Prostate gland (tissue), 2 donors: ENCODE results near the gene SPATA16. TPM values are rescaled to one million over a fixed set of nuclear protein-coding genes. Genes with fewer than 3 reads are reported as not detected.
"Not testable (repeated sequence)": the region's sequence is repeated elsewhere in the genome, so short reads cannot be mapped to it uniquely, and the experiment has no call there.

Source experiments
- DNase-seq: peaks from one replicate; pipeline ENCODE4 v3.0.0-alpha.2; 2019; ENCODE audit warnings: low spot score
- H3K27ac ChIP-seq, 2 donors: fragments of 200-600 bp; sonication (generic); 2 replicates each; pipeline ENCODE4 v1.5.1; 2017 to 2019
- H3K27me3 ChIP-seq: fragments of 200-600 bp; sonication (generic); replicated peaks from 2 replicates; pipeline ENCODE4 v1.5.1; 2019; ENCODE audit not compliant: insufficient read depth
- H3K36me3 ChIP-seq, 2 donors: fragments of 200-600 bp; sonication (generic); 1 replicate in 1 of 2; 2 replicates in 1 of 2; pipeline versions ENCODE4 v1.5.1 to v1.8.1; 2017 to 2019
- H3K4me1 ChIP-seq: fragments of 200-600 bp; sonication (generic); replicated peaks from 2 replicates; pipeline ENCODE4 v1.5.1; 2019
- H3K4me3 ChIP-seq, 2 donors: fragments of 200-600 bp; sonication (generic); 2 replicates each; pipeline ENCODE4 v1.5.1; 2017 to 2019
- H3K9me3 ChIP-seq: fragments of 200-600 bp; sonication (generic); 2 replicates; pipeline ENCODE4 v1.5.1; 2017
- POLR2A ChIP-seq: fragments of 450-650 bp; IDR thresholded peaks from one replicate; pipeline ENCODE4 v1.6.1; 2016; ENCODE audit warnings: antibody characterized with exemption, mild to moderate bottlenecking
- POLR2AphosphoS5 ChIP-seq: sonication (generic); formaldehyde crosslinking; IDR thresholded peaks from one replicate; pipeline ENCODE4 v1.6.1; 2017; ENCODE audit warnings: antibody characterized with exemption
- WGBS: methylation state at CpG from one replicate; pipeline ENCODE4 v1.1.5; 2018; 5-methylcytosine and 5-hydroxymethylcytosine counted together
- intact Hi-C: fragments of 100-400 bp; cut with DNase I; formaldehyde crosslinking; loops from one replicate; pipeline ENCODE4 v1.14.2; 2022
- total RNA-seq, 2 donors: library from RNA; depleted of rRNA; stranded (reverse); fragments of >200 nt; gene quantifications; one replicate each; pipeline ENCODE4 v1.1.0, GENCODE V29; 2016
- TF ChIP-seq, protein P1 (sequence below), 4 experiments: fragments of 200-600 bp in 2 of 4; fragments of 450-650 bp in 2 of 4; sonication (generic) in 2 of 4; IDR thresholded peaks; 1 replicate in 3 of 4; 2 replicates in 1 of 4; pipeline ENCODE4 v1.5.1; 2016 to 2019; ENCODE audit warnings: antibody characterized with exemption in 4 of 4, mild to moderate bottlenecking in 2 of 4, moderate library complexity in 2 of 4

Gene SPATA16
- total RNA-seq: 1 to 10 TPM in 1 of 2 donors, not detected in 1; 3.8 TPM

- H3K27ac ChIP-seq: no peak within 1 kb of the TSS
- TF ChIP-seq, protein P1, sequence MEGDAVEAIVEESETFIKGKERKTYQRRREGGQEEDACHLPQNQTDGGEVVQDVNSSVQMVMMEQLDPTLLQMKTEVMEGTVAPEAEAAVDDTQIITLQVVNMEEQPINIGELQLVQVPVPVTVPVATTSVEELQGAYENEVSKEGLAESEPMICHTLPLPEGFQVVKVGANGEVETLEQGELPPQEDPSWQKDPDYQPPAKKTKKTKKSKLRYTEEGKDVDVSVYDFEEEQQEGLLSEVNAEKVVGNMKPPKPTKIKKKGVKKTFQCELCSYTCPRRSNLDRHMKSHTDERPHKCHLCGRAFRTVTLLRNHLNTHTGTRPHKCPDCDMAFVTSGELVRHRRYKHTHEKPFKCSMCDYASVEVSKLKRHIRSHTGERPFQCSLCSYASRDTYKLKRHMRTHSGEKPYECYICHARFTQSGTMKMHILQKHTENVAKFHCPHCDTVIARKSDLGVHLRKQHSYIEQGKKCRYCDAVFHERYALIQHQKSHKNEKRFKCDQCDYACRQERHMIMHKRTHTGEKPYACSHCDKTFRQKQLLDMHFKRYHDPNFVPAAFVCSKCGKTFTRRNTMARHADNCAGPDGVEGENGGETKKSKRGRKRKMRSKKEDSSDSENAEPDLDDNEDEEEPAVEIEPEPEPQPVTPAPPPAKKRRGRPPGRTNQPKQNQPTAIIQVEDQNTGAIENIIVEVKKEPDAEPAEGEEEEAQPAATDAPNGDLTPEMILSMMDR (IDR thresholded peaks at IDR 0.05): no peak
- TF ChIP-seq POLR2AphosphoS5 (no peak), POLR2A (no peak)
- intact Hi-C loops: no loop called here
- H3K36me3 ChIP-seq: no peaks in the 10 kb centered on the region
- no peaks in the 10 kb centered on the region for H3K4me1 ChIP-seq
- no peak for DNase-seq
- H3K4me3 ChIP-seq: no peak within 1 kb of the TSS
- 83% methylated on average over 18 of the region's 18 CpGs for WGBS
- no peaks in the 10 kb centered on the region for H3K27me3 ChIP-seq
- H3K9me3 ChIP-seq: no peaks in the 10 kb centered on the region
Observed at GRCh38 chr3:173140986-173141385, at the start of gene SPATA16. Gene SPATA16, minus strand, starts transcription at chr3:173141235. Its CDS starts 23,504 bp downstream, at chr3:173117731.

GRCh38 chr3:173183022-173183421, 42.0 kb upstream of the SPATA16 start:
- H3K36me3 ChIP-seq: not testable (repeated sequence)

DNA sequence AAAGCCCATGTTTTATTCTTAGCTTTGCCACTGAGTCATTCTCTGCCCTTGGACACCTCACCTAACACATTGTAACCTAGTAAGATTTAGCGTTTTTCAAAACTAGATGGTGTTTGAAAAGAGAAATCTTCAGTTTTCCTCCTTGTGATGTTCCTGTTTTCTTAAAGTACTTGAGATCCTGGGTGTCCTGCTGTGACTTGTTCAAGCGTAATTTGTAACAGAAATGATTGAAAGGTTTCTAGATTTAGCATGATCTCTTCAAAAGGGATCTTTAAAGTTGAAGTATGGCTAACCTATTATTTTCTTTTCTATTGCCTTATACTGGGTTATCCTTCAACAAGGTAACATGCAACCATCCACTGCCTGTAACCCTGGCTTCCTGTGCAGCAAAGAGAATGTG, 32.6 kb upstream of the SPATA16 start:
- intact Hi-C loops: no loop called here
- DNase-seq: no peak
- Histone ChIP-seq H3K36me3 (no peaks in the 10 kb centered on the region), H3K4me1 (no peaks in the 10 kb centered on the region), H3K4me3 (no peak overlapping the region), H3K27ac (no peak overlapping the region), H3K27me3 (no peaks in the 10 kb centered on the region), H3K9me3 (no peaks in the 10 kb centered on the region)
- TF ChIP-seq POLR2A (no peak), POLR2AphosphoS5 (no peak)
- TF ChIP-seq, protein P1 (IDR thresholded peaks at IDR 0.05): no peak
- WGBS: 43% methylated on average over 2 of the region's 2 CpGs

More at GRCh38 chr3:173183022-173183421, 42.0 kb upstream of the SPATA16 start:
- intact Hi-C loops, H3K4me3 ChIP-seq, H3K27ac ChIP-seq, DNase-seq, H3K27me3 ChIP-seq, H3K4me1 ChIP-seq, H3K9me3 ChIP-seq: not testable (repeated sequence)
- 92% methylated on average over 4 of the region's 4 CpGs for WGBS

DNA sequence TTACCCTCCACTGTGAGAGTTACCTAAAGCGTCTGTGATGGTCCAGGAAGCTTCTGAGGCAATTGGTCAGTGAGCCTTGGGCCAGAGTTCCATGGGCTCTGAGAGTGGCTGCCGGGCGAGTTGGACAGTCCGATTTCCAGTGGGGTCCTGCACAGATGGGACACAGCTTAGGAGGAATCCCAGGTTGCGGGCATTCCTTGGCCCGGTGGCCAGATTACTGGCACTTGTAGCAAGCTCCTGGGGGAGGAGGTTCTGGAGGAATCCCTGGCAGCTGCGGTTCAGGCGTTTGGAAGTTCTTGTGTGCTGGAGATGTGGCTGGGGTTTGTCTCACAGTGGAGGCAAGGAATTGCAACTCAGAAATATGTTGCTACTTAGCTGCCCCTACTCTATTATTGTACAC, 18.1 kb upstream of the SPATA16 start:
- 91% methylated on average over 8 of the region's 8 CpGs for WGBS
- H3K4me1 ChIP-seq, H3K27ac ChIP-seq, intact Hi-C loops, DNase-seq, H3K36me3 ChIP-seq, H3K4me3 ChIP-seq, H3K27me3 ChIP-seq, H3K9me3 ChIP-seq: not testable (repeated sequence)

GRCh38 chr3:173156533-173156932, 15.5 kb upstream of the SPATA16 start:
- WGBS: 93% methylated on average over 9 of the region's 9 CpGs
- H3K27me3 ChIP-seq, intact Hi-C loops, H3K9me3 ChIP-seq, H3K4me3 ChIP-seq, H3K4me1 ChIP-seq, DNase-seq, H3K27ac ChIP-seq, H3K36me3 ChIP-seq: not testable (repeated sequence)

DNA sequence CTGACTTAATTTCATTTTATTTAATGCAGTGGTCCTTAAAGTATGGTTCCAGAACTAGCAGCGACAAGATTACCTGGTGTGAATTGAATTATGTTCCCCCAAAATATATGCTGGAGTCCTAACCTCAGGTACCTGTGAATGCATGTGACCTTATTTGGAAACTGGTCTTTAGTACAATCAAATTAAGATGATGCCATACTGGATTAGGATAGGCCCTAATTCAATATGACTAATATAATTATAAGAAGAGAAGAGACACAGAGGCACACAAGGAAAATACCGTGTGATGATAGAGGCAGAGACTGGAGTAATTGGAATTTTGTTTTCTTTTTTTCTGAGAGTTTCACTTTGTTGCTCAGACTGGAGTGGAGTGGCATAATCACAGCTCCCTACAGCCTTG, 12.6 kb upstream of the SPATA16 start:
- 96% methylated on average over 2 of the region's 2 CpGs for WGBS
- no peak overlapping the region for H3K27ac ChIP-seq
- TF ChIP-seq POLR2AphosphoS5 (no peak), POLR2A (no peak)
- TF ChIP-seq, protein P1 (IDR thresholded peaks at IDR 0.05): no peak
- no peak overlapping the region for H3K4me3 ChIP-seq
- H3K27me3 ChIP-seq: no peaks in the 10 kb centered on the region
- H3K36me3 ChIP-seq: no peaks in the 10 kb centered on the region
- H3K9me3 ChIP-seq: no peaks in the 10 kb centered on the region
- DNase-seq: no peak
- no peaks in the 10 kb centered on the region for H3K4me1 ChIP-seq
- intact Hi-C loops: no loop called here
